ENCODE data around the gene PELI1. TPM values are rescaled to one million over a fixed set of nuclear protein-coding genes. Genes with fewer than 3 reads are reported as not detected.

PELI1 gene
- total RNA-seq, 1 experiment from 2014 or later, result 53.5 TPM

GRCh38 chr2:64094663-64095382 is 49.4 kb downstream of the PELI1 start:
- ChIA-PET POLR2A (interaction anchor here (0.6 kb wide), 1 partner anchor 27 kb away, joined by 6 read pairs; no protein-coding TSS in a partner anchor), CTCF (interaction anchor here (1.0 to 1.2 kb wide), 2 partner anchors 28 to 59 kb away, joined by 3 read pairs; no protein-coding TSS in a partner anchor)
- peaks cover 22% of the 10 kb centered on the region for H3K4me1 Mint-ChIP-seq
- H3K4me3 Mint-ChIP-seq, result no peak overlapping the region
- H3K36me3 Mint-ChIP-seq, result peaks cover 63% of the 10 kb centered on the region
- H3K9me3 Mint-ChIP-seq, result peaks cover 6% of the 10 kb centered on the region
- DNase-seq (ENCODE audit: low spot score) (no peak), ATAC-seq (peak; percentile 70)
- TF ChIP-seq STAT6 (CRISPR knock-in tag; conservative IDR thresholded peaks at IDR 0.05; ENCODE audit: low read depth) (no peak), ZNF121 (CRISPR knock-in tag; IDR thresholded peaks at IDR 0.05) (no peak), JAZF1 (CRISPR knock-in tag; IDR thresholded peaks at IDR 0.05) (no peak), FOXP4 (CRISPR knock-in tag; IDR thresholded peaks at IDR 0.05) (no peak), ELF4 (CRISPR knock-in tag; IDR thresholded peaks at IDR 0.05; ENCODE audit: low read depth) (no peak), TEAD4 (CRISPR knock-in tag; IDR thresholded peaks at IDR 0.05) (no peak), SMAD4 (CRISPR knock-in tag; IDR thresholded peaks at IDR 0.05) (no peak), FOXP1 (CRISPR knock-in tag; IDR thresholded peaks at IDR 0.05; ENCODE audit: borderline replicate concordance) (no peak), MAX (CRISPR knock-in tag; IDR thresholded peaks at IDR 0.05) (no peak), SMAD3 (CRISPR knock-in tag; IDR thresholded peaks at IDR 0.05; ENCODE audit: borderline replicate concordance) (no peak), ATF3 (CRISPR knock-in tag; conservative IDR thresholded peaks at IDR 0.05) (no peak), ZNF671 (CRISPR knock-in tag; IDR thresholded peaks at IDR 0.05) (no peak), SP1 (CRISPR knock-in tag; conservative IDR thresholded peaks at IDR 0.05) (no peak), ZNF281 (CRISPR knock-in tag; IDR thresholded peaks at IDR 0.05) (no peak), CBFB (CRISPR knock-in tag; IDR thresholded peaks at IDR 0.05; ENCODE audit: low read depth) (no peak), USF2 (CRISPR knock-in tag; IDR thresholded peaks at IDR 0.05) (no peak), NFATC4 (CRISPR knock-in tag; IDR thresholded peaks at IDR 0.05) (no peak), E2F4 (CRISPR knock-in tag; IDR thresholded peaks at IDR 0.05; ENCODE audit: borderline replicate concordance, low read depth) (no peak), CREM (CRISPR knock-in tag; IDR thresholded peaks at IDR 0.05) (no peak), ATF6 (CRISPR knock-in tag; IDR thresholded peaks at IDR 0.05) (no peak)
- no peaks in the 10 kb centered on the region for H3K27me3 Mint-ChIP-seq (ENCODE audit: low read depth)
- H3K27ac Mint-ChIP-seq, result peak overlapping the region; percentile 58

All from WTC11 (cell line).